HepG2 (cell line): ENCODE measurements around the gene SDC1.

ENCODE experiments used
- SP1 ChIP-seq, 2 experiments: fragments of 450-650 bp in 1 of 2; sonication (generic) in 1 of 2; formaldehyde crosslinking in 1 of 2; IDR thresholded peaks; 2 replicates each; pipeline versions ENCODE4 v1.4.0 to v1.6.1; 2016 to 2020; ENCODE audit warnings: missing genetic modification reagents in 1 of 2
- ZBTB1 ChIP-seq: sonication (generic); formaldehyde crosslinking; IDR thresholded peaks from 2 replicates; pipeline ENCODE4 v1.4.0; 2020; ENCODE audit warnings: missing genetic modification reagents, borderline replicate concordance

- no peak for TF ChIP-seq SP1 (IDR thresholded peaks at IDR 0.05)
- TF ChIP-seq SP1 (CRISPR knock-in tag; IDR thresholded peaks at IDR 0.05) = no peak
- no peak for TF ChIP-seq ZBTB1 (CRISPR knock-in tag)
Observed at GRCh38 chr2:20182241-20182931, 42.5 kb downstream of the SDC1 start.
